Stimulated activated CD8-positive, alpha-beta memory T cell treated with anti-CD3 and anti-CD28 coated beads, Interleukin-4, amount 100 ng/mL, for 4 hours (primary cell): ENCODE results near the gene POC1B.
A peak's percentile ranks its signal among the peaks of the same experiment; 100 is the strongest.

ENCODE experiments used
- DNase-seq, 2 donors: peaks; one replicate each; pipeline ENCODE4 v3.0.0-alpha.2; 2020; ENCODE audit warnings: low read depth in 2 of 2, low spot score in 1 of 2

Gene POC1B

DNA sequence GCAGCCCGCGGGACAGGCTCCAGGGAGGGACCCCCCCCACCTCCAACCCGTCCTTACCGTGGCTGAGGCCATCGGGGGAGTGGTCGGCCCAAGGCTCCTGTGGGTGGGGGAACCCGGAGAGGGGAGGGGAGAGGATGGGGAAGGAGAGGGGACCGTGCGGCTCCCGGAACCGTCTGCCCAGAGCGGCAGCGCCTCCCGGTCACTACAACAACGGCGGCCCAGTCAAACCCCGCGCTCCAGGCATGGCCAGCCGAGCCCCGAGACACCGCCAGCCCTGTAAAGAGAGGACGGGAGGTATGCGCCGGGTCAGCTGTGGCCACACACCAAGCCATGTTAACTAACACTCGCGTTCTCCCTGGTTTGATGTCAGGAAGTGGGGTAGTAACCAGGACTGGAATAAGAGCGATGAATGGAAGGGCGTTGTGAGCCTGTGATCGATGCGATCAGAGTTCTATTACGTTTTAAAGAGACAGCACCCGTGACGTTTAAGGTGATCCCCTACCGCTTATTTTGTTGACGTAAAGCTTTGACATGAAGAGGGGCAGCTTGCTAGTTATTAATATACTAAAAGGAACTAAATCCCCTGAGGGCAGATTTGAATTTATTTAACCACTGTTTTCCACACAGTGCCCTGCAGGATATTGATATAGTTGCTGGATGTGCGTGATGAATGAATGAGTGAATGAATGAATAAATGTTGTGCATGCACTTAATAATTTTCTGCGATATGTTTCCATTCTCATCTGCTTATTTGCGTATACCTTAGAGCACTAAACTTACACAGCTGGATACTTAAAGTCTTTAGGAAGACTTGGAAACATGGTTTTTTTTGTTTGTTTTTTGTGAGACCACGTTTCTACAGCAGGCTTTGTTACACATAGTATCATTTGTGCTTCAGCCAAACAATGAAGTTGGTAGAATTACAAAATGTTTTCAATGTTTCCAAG lies at the start of gene POC1B:
TSS of gene POC1B (minus strand) at position 224 of the 947 bp plus-strand sequence. CDS start at position 72, 152 bp downstream.
- peak; percentile 21 to 38 for DNase-seq

DNA sequence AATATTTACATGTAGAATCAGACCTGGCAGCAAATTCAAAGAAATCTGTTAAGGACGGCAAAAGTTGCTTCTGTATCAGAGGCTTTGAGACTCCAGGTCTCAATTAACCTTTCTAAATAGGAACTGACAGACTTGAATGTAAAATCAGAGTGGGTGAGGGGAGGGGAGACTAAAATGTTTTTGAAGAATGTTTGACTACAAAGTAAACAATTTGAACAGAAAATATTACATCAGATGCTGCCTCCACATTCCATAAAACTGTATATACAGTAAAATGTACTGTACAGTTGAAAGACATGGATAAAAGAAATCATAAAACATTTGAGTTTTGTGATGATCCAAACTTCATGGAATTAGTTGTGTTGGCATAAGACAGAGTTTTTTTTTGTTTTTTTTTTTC lies 49.5 kb upstream of the POC1B start:
- no peak for DNase-seq

DNA sequence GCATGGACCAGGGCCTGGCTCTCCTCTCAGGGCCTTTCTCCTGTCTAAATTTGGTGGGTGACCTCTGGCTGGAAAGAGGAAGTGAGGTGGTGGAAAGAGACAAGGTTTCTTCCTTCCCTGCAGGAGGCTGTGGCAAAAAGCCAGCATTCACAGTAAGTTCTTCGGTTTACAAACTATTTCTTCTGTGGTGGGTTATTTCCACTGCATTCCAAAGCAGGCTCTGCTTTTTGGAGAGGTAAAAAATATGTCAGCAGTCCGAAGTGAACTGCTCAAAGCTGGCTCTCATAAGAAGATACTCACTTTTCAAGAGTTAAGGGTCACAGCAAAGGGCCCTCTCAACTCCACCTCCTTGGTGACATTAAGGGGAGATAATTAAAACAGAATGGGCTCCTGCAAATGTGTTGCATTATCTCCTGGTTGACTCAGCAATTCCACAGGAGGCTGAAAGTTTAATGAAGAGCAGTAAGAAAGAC lies 48.9 kb upstream of the POC1B start:
- no peak for DNase-seq

DNA sequence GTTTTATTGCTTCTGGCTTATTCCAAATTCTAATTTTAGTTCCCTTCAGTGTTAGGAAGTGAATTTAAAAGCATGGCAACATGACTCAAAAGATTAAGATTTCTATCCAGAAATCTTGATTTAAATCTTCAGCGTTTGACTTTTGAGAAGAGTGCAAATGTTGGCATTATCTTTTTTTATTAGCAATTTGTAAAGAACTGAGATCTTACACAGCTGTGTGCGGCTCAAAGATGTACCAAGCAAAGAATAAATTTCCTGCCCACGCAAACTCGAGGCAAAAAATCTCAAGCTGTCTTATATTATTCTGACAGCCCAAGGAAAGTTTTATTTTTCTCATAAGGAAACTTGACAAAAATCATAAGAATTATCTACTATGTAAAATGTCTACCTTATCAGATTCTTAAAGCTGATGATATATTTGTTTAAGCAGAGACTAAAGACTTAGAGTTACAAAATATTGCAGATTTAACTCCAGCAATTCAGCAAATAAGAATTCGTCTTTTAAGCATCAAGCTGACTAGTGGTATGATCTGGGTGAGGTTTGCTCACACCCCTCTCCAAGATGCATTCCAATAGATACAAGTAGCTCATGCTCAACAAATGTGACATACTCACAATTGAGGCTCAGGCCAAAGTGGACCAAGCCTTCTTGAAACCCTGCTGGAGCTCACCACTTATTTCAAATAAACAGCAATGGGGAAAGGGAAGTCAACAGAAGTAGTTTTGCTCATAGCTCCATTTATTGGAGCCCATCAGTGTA lies 47.4 kb upstream of the POC1B start:
- no peak for DNase-seq

DNA sequence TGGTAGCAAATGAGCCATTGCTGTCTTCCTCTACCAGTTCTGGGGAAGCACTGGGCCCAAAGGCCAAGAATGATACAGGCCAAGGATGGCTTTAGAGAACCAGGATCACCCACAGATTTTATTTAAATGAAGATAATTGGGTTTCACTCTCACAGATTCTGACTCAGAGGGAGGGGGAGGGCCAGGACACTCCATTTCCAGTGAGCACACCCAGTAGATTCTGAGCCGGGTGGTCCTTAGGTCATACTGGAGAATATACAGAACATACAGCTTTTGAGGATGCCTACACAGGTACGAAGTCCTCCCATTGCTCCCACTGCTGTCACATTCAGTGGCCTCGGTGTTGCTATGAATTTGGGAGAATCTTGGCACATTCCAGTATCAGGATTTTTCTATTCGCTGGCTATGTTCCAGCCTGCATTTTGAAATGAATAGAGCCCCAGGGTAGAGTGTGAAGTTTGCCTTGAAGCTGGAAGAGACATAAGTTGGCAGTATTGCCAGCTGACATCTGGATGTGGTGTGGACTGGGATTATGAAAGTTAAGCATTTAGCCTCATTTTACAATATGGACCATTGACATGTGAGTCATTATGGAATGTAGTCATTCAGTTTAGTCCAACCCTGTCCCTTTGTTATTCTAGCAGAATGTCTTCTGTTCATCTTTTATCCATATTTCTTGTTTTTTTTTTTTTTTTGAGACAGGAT lies 45.8 kb upstream of the POC1B start:
- DNase-seq: no peak

DNA sequence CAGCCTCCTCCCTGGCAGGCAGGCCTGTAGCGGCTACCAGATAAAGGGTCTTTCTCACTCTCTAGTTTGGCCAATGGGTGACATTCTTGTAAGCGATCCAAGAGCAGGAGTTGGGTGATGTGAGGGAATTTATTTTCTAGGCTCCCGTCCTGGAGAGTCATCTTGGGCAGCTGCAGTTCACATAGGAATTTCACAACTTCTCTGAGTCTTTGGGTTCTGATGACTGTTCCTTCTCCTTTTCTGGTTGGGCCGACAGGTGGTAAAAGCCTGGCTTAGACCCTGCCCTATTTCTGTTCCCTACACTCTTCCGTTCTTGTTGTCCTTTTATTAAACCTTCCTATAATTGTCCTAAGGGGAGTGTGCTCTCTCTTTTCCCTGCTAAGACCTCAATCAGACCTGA lies 42.6 kb upstream of the POC1B start:
- DNase-seq: no peak

DNA sequence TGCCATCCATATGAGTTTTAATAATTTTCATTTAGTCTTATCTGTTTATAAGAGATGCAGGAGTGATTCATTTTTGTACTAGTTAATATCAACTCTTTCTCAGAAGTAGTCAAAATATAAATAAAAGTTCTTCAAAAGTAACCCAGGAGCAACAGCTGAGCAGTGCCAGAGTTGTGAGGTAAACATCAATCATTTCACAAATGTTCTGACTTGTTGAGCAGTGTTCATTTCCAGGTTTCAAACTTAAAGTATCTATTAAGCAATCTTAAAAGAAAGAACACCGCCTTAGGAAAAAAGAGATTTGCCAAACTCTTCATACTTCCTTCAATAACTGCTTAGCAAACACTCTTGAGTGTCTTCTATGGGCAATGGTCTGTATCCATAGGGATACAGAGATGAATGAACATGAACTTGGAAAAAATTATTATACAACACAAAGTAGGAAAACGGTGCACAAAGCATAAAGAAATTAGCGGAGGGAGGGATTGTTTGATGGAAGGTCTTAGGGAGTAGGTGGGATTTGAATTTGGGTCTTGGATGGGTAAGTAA lies 41.9 kb upstream of the POC1B start:
- DNase-seq: no peak

DNA sequence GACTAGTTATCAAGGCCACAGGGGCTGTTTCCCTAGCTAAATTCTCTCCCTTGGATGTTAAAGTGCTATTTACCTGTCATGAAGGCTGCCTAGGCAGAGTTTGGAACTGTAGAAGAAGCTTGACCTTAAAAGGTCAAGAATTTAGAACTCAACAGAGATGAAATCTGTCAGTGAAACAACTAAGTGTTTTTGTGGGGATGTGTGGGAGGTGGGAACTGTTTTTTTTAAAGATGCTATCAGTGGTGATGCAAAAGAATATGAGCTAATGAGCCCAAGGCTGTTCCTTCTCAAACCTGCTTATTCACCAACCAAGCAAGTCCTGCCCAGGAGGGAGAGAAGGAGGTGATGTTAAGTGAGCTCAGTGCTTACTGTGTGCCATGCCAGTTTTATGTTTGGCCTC lies 40.8 kb upstream of the POC1B start:
- DNase-seq: no peak

DNA sequence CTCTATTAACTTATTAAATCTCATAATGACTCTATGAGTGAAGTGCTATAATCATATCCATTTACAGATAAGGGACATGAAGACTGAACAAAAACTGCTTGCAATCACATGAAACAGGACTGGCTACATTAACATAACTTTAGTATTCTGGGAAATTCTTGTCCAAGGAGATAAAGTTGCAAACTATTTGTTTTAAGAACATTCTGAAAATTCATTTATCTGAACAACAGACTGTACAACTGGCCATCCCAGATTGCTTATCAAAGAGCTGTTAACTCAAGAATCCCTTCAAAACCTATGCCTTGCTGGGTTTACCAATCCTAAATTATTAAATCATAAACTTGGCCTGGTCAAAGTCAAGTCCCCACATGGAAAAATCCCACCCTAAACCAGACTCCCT lies 39.2 kb upstream of the POC1B start:
- DNase-seq: no peak

DNA sequence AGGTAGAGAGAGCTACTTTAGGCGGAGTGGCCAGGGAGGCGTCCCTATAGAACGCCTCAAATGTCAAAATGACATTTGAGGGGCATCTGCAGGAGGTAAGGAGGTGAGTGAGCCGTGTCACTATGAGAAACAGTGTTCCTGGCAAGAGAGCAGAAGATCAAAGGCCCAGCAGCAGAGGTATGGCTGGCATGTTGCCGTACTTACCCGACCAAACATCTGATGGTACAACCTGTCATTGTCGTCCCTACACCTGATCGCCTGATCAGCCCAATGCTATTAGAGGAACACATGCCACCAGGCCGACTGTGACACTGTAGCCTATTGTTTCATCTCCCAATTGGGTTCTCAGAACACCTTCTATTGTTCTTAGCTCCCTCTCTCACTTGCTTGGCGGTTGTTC lies 33.9 kb upstream of the POC1B start:
- DNase-seq: no peak

DNA sequence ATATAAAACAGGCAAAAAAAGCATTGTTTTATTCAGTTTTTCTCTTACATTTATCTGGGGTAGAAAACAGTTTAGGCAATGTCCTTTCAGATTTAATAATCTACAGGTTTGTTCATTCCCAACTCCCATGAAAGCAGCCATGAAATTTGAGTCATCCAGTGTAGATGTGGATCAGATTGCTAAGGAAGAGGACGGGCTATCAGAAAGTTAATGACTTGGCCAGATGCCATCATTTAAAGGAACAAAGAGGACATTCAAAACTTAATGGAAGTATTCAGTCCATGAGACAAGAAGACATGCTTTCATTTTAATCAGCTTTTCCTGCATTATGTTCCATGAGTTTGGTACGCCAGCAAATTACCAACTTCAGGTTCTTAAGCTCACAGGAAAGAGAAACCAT lies 31.1 kb upstream of the POC1B start:
- DNase-seq: no peak

DNA sequence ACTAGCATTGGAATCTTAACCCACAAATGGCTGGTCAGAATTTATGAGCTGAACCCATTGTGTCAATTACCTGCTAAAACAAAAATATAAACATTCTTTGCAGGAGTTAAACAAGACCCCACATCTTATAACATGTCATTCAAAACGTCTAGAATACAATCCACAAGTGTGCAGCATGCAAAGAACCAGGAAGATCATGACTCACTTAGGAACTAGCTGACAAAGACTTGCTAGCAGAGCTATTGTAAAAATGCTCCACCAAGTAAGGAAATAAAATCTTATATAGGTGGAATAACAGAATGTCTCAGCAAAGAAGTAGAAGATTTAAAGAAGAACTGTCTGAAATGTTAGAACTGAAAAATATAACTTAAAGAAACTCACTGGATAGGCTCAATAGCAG lies 26.5 kb upstream of the POC1B start:
- no peak for DNase-seq

DNA sequence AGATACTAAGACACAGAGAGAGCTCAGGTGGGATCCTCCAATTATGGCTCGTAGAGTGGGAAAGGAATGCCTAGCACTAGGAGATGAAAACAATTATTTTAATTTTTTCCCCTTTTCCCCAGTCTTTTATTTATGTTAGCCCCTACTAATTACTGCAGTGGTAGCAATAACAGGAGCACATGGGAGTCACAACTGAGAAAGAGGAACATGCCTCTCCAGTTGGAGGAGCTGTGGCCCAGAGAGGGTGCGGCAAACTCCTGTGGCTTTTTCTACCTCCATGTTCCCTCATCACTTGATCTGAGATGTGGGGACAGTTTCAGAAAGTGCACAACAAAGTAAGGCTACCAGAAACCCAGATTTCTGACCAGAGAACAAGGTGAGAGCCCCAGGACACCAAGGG lies 25.9 kb upstream of the POC1B start:
- DNase-seq: no peak

DNA sequence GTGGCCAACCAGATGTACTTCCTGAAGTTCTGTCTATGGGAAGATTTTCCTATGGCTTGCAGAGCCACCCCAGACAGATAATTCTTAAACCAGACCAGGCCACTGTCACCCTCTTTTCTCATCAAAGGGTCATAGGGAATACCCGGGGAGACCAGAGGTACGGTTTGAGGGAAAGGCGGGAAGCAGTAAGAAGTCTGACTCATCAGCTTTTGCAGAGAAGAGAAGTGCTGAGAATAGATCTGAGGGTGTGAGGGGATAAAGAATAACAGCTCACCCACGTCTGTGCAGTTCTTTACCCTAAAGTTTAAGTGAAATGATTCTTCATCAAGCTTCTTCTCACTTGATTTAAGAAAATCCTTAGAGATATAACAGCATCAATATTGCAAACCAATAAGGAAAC lies 21.3 kb upstream of the POC1B start:
- DNase-seq: no peak

DNA sequence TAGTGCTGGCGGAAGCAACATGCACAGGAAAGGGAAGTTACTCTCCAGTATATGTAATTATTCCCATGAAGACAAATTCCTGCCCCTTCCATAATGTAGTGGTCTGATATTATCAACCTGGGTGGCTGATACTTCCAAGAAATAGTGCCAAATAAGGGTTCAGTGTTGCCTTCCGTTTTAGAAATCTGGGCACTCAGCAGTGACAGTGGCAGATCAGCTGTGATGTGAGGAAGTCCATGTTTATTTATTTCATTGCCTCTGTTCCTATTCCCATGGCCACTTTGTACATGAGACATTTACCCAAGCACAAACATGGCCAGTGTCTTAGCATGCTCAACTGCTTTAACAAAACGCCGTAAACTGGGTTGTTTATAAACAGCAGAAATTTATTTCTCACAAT lies 20.3 kb upstream of the POC1B start:
- DNase-seq: no peak

DNA sequence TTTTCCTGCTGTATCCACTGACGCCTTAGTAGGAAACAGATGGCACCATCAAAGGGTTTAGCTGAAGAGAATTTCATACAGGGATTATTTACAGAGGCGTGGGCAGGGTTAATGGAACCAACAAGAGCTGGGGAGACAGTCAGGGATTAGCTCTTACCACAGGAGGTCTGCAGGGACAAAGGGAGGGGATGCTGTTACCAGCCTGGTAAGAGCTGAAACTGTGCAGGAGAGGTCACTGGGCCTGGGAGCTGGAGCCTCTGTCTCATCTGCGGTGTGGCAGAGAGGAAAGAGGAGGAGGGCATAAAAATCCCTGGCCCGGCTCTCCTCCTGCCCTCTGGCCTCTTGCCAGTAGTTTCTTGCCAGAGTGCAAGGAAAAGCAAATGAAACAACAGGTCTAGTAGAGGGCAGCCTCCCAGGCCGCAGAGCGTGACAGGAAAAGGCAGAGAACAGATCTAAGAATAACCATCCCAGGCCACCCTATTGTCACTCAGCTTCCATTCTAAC lies 18.9 kb upstream of the POC1B start:
- no peak for DNase-seq

DNA sequence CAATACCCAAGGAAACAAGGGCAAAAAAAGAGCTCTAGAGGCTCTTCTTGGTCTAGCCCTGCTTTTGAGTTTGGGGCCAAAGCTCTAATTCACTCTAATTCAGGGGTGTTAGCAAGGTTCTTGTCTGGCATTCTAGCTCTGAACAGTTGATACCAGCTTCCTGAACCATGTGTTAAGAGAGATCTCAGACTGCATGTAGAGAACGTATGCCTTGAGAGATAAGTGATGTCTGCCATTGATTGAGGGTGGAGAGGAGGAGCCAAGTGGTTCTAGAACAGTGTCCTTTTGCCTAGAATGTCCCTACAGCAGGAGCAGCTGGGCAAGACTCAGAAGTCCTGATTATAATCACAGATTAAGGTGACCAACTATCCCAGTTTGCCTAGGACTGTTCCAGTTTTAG lies 18.2 kb upstream of the POC1B start:
- no peak for DNase-seq

DNA sequence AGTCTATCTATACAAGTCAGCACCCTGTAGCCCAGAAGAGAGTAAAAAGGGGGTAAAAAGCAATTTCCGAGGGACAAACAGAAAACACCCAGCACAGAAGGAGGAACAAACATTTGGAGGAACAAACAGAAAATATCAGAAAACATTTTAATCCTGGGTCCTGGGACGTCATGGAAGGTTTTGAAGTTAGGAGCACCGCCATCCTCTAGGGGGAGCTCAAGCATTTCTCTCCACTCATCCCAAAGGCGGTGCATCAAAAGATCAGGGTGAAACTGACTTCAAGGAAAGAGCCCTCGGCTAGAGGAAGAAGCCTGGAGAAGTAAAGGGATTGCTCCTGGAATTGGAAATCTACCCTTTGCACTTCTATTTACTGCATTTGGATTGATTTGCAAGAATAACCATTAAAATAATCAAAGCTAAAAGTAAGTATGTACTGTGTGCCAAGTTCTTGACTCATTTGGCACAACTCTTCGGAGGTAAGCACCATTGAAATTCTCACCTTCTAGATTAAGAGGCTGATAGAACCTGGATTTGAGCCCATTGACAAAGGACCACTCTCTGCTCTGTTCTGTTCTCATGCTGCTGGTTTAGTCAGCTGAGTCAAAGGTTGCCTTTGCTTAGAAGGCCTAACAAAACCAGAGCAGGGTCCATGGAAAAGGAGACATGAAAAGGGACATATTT lies 17.2 kb upstream of the POC1B start:
- DNase-seq: peak; percentile 14 to 41

DNA sequence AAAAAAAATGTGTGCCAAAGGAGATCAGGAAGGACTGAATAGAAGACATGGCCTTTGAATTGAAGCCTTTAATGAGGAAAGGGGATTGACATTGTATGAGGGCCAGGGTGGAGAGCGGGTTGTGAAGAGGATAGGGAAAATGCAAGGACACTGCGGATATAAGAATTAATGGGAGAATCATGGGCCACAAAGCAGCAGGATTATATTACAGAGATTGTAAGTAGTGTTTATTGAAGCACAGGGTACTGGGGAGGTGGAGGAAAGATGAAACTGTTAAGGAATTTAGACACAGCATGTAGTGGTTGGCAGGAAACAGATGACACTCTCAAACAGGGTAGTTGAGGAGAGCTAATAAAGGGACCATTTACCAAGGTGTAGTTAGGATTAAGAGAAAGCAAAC lies 16.4 kb upstream of the POC1B start:
- no peak for DNase-seq

DNA sequence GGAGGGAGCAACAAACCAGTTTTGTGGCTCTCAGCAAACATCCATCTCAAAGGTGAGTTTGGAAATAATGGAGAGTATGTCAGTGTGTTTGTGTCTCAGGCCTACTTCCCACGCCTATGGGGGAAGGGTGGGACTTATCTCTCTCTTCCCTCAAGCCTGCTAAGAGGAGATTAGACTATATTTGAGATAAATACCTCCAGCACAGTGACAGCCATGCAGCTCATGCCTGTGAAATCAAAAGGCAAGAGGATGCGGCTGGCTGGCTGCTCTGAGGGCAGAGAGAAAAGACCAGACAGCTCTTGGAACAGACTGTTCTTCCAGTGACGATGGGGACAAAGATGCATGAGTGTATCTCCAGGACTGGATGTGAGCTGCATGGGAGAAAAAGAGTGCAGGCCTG lies 14.7 kb upstream of the POC1B start:
- no peak for DNase-seq
